Jurkat, Clone E6-1 (cell line): ENCODE results near the gene RPL5.

Source experiments
- DNase-seq: peaks from one replicate; pipeline ENCODE4 v3.0.0-alpha.2; 2011; ENCODE audit warnings: low read depth, low spot score
- H3K4me3 ChIP-seq: 2 replicates; pipeline ENCODE4 v1.5.1; 2011; ENCODE audit warnings: mild to moderate bottlenecking, low read length, control low read depth, moderate library complexity

Gene RPL5

GRCh38 chr1:92883297-92883696 is 51.5 kb downstream of the RPL5 start:
- H3K4me3 ChIP-seq: no peak overlapping the region
- DNase-seq: no peak

- no peak for DNase-seq
- no peak overlapping the region for H3K4me3 ChIP-seq
These were observed 52.4 kb downstream of the RPL5 start for GRCh38 chr1:92884195-92884594.

- H3K4me3 ChIP-seq: no peak overlapping the region
- DNase-seq: no peak
These were observed 55.1 kb downstream of the RPL5 start for GRCh38 chr1:92886886-92887419.

- no peak for DNase-seq
- no peak overlapping the region for H3K4me3 ChIP-seq
These were observed 55.6 kb downstream of the RPL5 start for GRCh38 chr1:92887465-92887864.
